AG04449 (cell line): Measurements from ENCODE around the gene FAM234A.

Source experiments
- CTCF ChIA-PET: fragments of 350-600 bp; formaldehyde crosslinking; extraction: SDS; loops from one replicate; lab custom pipeline; 2021; ENCODE audit warnings: antibody characterized with exemption; lab: Yijun Ruan, JAX
- POLR2A ChIA-PET: fragments of 400-600, 350-600 bp; formaldehyde crosslinking; extraction: SDS; loops from one replicate; lab custom pipeline; 2020; ENCODE audit warnings: antibody characterized with exemption, inconsistent platforms; lab: Yijun Ruan, JAX
- DNase-seq: peaks from one replicate; pipeline ENCODE4 v3.0.0-alpha.2; 2010; ENCODE audit warnings: low read depth, low spot score
- H3K4me3 ChIP-seq: 2 replicates; pipeline ENCODE4 v1.5.1; 2011; ENCODE audit warnings: low read depth, mild to moderate bottlenecking, control low read depth, low read length
- CTCF ChIP-seq: IDR thresholded peaks from one replicate; pipeline ENCODE4 v1.5.1; 2011; ENCODE audit warnings: mild to moderate bottlenecking, moderate library complexity, low read length, control low read depth, inconsistent platforms; ENCODE audit not compliant: insufficient read depth; ENCODE audit errors: missing control alignments

FAM234A gene

GRCh38 chr16:272633-273546, 38.3 kb downstream of the FAM234A start:
- DNase-seq: no peak
- POLR2A ChIA-PET: no interaction called here
- H3K4me3 ChIP-seq: no peak overlapping the region
- CTCF ChIA-PET: no interaction called here
- no peak for TF ChIP-seq CTCF

- no peak for TF ChIP-seq CTCF
- CTCF ChIA-PET: no interaction called here
- no peak for DNase-seq
- H3K4me3 ChIP-seq: no peak overlapping the region
- POLR2A ChIA-PET: no interaction called here
Observed at GRCh38 chr16:273547-274421, 39.2 kb downstream of the FAM234A start.

GRCh38 chr16:275041-275641, 40.5 kb downstream of the FAM234A start:
- no peak for DNase-seq
- H3K4me3 ChIP-seq: peak overlapping the region; percentile 34; the same call in 1 of the 2 replicates
- TF ChIP-seq CTCF: no peak
- ChIA-PET POLR2A (no interaction called here), CTCF (no interaction called here)

- ChIA-PET POLR2A (no interaction called here), CTCF (no interaction called here)
- no peak for DNase-seq
- TF ChIP-seq CTCF: no peak
- H3K4me3 ChIP-seq: peak within 1 kb of the TSS; percentile 34; the same call in 1 of the 2 replicates
Observed at GRCh38 chr16:275786-276232, 41.2 kb downstream of the FAM234A start, which contains the start of gene RGS11. TSS of gene RGS11 (minus strand) at chr16:275944. CDS start at chr16:275911, 33 bp downstream.

- TF ChIP-seq CTCF: no peak
- POLR2A ChIA-PET: interaction anchor here (0.7 kb wide), 1 partner anchor 67 kb away, joined by 3 read pairs; no protein-coding TSS in a partner anchor
- CTCF ChIA-PET: no interaction called here
- H3K4me3 ChIP-seq: no peak overlapping the region
- DNase-seq: no peak
Observed at GRCh38 chr16:276426-277077, 41.9 kb downstream of the FAM234A start.
